GM19324 (cell line): ENCODE measurements around the gene ELN.

ENCODE experiments used
- ATAC-seq: cut with Tn5 transposase; IDR thresholded peaks from one replicate; pipeline ENCODE4 v1.9.1; 2021; ENCODE audit warnings: mild to moderate bottlenecking, moderate library complexity; ENCODE audit not compliant: unreplicated experiment, low FRiP score

The ELN gene

GRCh38 chr7:74022507-74022906 lies 5.5 kb upstream of the ELN start:
- no peak for ATAC-seq

- no peak for ATAC-seq
These were observed 4.9 kb upstream of the ELN start for GRCh38 chr7:74023092-74023536.

- ATAC-seq = no peak
These were observed 4.2 kb upstream of the ELN start for GRCh38 chr7:74023786-74024185.

- ATAC-seq = no peak
These were observed 2.8 kb upstream of the ELN start for GRCh38 chr7:74025146-74025545.

GRCh38 chr7:74025730-74026129 lies 2.2 kb upstream of the ELN start:
- no peak for ATAC-seq

GRCh38 chr7:74026406-74026902 lies 1.5 kb upstream of the ELN start:
- ATAC-seq = no peak

- no peak for ATAC-seq
These were observed 880 bp upstream of the ELN start for GRCh38 chr7:74026903-74027682.

GRCh38 chr7:74028321-74028838 lies 407 bp downstream of the ELN start:
- no peak for ATAC-seq

- ATAC-seq = no peak
These were observed 1.3 kb downstream of the ELN start for GRCh38 chr7:74029089-74029785.

- no peak for ATAC-seq
These were observed 2.0 kb downstream of the ELN start for GRCh38 chr7:74029991-74030415.

GRCh38 chr7:74030861-74031260 lies 2.9 kb downstream of the ELN start:
- no peak for ATAC-seq

GRCh38 chr7:74031403-74032190 lies 3.6 kb downstream of the ELN start:
- ATAC-seq = no peak

- no peak for ATAC-seq
These were observed 4.2 kb downstream of the ELN start for GRCh38 chr7:74032191-74032490.

- ATAC-seq = no peak
These were observed 4.8 kb downstream of the ELN start for GRCh38 chr7:74032624-74033371.

GRCh38 chr7:74033372-74034311 lies 5.7 kb downstream of the ELN start:
- ATAC-seq = no peak

GRCh38 chr7:74037609-74038008 lies 9.6 kb downstream of the ELN start:
- ATAC-seq = no peak

GRCh38 chr7:74038194-74038961 lies 10.4 kb downstream of the ELN start:
- no peak for ATAC-seq

- ATAC-seq = no peak
These were observed 11.4 kb downstream of the ELN start for GRCh38 chr7:74039337-74039736.
